Activated T-helper 17 cell treated with anti-CD3 and anti-CD28 coated beads, Interleukin-2, amount 50 U/mL, for 72 hours (primary cell): Measurements from ENCODE around the gene SPINK14. TPM values are rescaled to one million over a fixed set of nuclear protein-coding genes. Genes with fewer than 3 reads are reported as not detected.
A peak's percentile ranks its signal among the peaks of the same experiment; 100 is the strongest.

Experiments
- ATAC-seq: fragments of 150-1000 bp; cut with Tn5 transposase; replicated peaks from 2 replicates; pipeline ENCODE4 v1.10.0; 2021; ENCODE audit warnings: mild to moderate bottlenecking, moderate library complexity
- H3K27ac Mint-ChIP-seq: one replicate; pipeline ENCODE4 v1.8.0; 2022; ENCODE audit warnings: mixed read lengths
- H3K27me3 Mint-ChIP-seq: one replicate; pipeline ENCODE4 v1.8.0; 2022; ENCODE audit warnings: mixed read lengths
- H3K36me3 Mint-ChIP-seq: one replicate; pipeline ENCODE4 v1.8.0; 2022; ENCODE audit warnings: low read depth, mild to moderate bottlenecking, mixed read lengths
- H3K4me1 Mint-ChIP-seq: one replicate; pipeline ENCODE4 v1.8.0; 2022; ENCODE audit warnings: mixed read lengths
- H3K4me3 Mint-ChIP-seq: one replicate; pipeline ENCODE4 v1.8.0; 2022; ENCODE audit warnings: mild to moderate bottlenecking, mixed read lengths
- H3K9me3 Mint-ChIP-seq: one replicate; pipeline ENCODE4 v1.8.0; 2022; ENCODE audit warnings: mixed read lengths
- total RNA-seq, 2 donors: library from RNA; stranded (reverse); gene quantifications; one replicate each; pipeline ENCODE4 v1.2.3, GENCODE V29; 2022

Gene SPINK14
- total RNA-seq, 2 donors from 2014 or later = not detected

DNA sequence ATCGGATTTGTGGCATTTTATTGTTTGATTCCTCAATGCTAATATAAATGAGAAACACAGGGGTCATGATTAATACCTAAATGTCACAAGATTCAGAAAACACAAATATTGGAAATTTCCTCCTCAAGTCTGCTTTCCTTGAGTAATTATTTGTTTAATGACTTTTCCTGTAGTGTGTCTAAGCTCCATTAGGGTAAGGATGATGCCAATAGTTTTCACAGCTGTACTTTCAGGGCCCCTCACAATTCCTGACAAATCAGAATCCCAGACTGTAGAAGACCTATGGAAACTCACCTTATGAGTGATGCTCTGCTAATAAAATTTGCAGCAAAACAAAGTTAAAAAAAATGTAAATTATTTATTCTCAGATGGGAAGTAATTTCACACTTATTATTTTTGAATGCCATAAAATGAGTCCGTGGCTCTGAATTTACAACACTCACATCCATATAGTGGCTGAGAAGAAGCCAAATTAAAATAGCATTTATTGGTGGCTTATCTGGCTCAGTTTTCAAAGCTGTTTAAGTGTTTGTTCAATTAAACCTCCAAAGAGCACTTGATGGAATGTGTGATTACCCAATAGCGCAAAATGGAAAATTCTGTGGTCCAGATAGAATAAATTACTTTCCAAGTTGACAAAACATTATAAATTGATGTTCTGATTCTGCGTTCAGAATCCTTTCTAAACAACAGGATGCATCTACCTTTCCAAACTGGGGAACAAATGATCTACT lies 1.6 kb upstream of the SPINK14 start:
- ATAC-seq = no peak
- Mint-ChIP-seq H3K4me1 (no peaks in the 10 kb centered on the region), H3K27ac (no peak overlapping the region), H3K4me3 (no peak overlapping the region), H3K9me3 (no peaks in the 10 kb centered on the region), H3K36me3 (no peaks in the 10 kb centered on the region), H3K27me3 (peaks cover 5% of the 10 kb centered on the region)

DNA sequence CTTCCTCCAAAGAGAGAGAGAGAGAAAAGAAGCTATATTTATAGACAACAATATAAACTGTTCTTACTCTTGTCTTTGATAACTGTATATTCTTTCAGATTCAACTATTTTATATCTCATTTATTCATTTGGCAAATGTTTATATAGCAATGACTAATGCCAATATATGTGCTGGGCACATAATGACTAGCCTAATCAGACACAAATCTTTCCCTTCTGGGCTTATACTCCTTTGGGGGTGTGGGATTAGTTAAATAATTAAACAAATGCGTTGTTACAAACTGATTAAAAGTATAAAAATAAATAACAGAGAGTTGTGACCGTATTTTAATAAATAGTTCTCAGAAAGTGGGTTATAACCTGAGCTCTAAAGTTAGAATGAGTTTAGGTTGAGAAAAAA lies 4.0 kb downstream of the SPINK14 start:
- Mint-ChIP-seq H3K27me3 (peaks cover 13% of the 10 kb centered on the region), H3K27ac (no peak overlapping the region), H3K4me3 (no peak overlapping the region), H3K36me3 (no peaks in the 10 kb centered on the region), H3K4me1 (no peaks in the 10 kb centered on the region), H3K9me3 (no peaks in the 10 kb centered on the region)
- ATAC-seq = no peak

DNA sequence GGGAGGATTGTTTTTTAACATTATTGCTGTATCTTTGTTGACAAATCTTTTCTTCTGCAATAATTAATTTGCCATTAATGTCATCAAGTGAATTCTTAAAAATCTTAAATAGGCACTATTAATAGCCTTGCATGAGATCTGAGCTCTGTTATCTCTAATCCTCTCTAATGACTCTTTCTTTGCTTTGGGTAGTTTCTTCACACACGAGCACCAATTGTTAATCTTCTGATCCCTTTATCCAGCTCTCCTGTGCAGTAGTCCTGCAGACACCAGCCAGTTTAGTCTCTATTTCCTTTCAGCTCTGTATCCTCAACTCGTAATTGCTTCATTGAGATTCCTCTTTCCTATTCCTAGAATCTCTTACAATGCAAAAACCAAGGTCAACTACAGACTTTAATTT lies 8.1 kb downstream of the SPINK14 start:
- H3K4me1 Mint-ChIP-seq = no peaks in the 10 kb centered on the region
- no peaks in the 10 kb centered on the region for H3K9me3 Mint-ChIP-seq
- peaks cover 15% of the 10 kb centered on the region for H3K27me3 Mint-ChIP-seq
- ATAC-seq = no peak
- no peak overlapping the region for H3K27ac Mint-ChIP-seq
- no peak overlapping the region for H3K4me3 Mint-ChIP-seq
- H3K36me3 Mint-ChIP-seq = no peaks in the 10 kb centered on the region

DNA sequence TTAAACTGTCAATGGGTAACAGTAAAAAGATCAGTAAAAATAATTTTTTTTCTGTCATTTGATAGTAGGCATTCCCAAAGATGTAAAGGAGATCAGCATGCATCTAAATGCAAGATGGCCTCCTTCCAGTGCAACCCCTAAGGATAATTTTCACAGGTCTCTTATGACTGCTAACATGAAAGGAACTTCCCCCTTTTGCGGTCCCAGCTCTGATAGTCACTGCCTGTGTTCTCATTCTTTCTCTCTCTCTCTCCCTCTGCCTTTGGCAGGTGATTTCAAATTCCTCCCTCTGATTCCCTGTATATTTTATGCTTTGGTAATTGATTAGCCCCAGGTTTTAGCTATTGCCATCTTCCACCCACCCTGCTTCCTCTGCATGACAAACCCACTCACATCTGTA lies 8.9 kb downstream of the SPINK14 start:
- H3K4me3 Mint-ChIP-seq = no peak overlapping the region
- no peak for ATAC-seq
- H3K36me3 Mint-ChIP-seq = no peaks in the 10 kb centered on the region
- no peak overlapping the region for H3K27ac Mint-ChIP-seq
- peaks cover 15% of the 10 kb centered on the region for H3K27me3 Mint-ChIP-seq
- no peaks in the 10 kb centered on the region for H3K4me1 Mint-ChIP-seq
- no peaks in the 10 kb centered on the region for H3K9me3 Mint-ChIP-seq

DNA sequence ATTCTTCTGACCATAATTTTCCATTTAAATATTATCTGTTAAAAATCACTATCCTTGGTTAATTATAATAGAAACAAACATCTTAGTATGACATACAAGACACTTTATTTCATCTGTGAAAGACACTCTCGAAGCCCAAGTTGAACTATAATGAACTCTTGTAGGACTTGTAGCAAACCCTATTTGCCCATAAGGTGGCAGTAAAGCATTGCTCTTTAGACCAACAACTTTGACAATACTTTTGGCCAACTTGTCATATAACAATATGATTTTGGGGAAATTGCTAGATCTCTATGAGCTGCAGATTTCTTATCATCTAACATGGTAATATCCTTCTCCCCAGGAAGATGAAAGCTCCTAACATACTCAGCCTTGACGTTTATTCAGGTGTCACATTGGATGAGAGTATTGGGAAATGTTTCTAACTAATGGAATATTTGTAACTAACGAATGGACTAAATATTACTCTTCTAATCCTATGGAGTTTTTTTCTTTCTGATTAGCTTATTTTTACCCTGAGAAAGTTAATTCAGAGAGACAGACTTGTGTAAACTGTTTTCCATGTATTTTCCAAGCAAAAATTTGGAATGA lies 11.0 kb downstream of the SPINK14 start:
- Mint-ChIP-seq H3K9me3 (no peaks in the 10 kb centered on the region), H3K36me3 (no peaks in the 10 kb centered on the region), H3K4me3 (no peak overlapping the region), H3K4me1 (no peaks in the 10 kb centered on the region), H3K27ac (no peak overlapping the region), H3K27me3 (peaks cover 9% of the 10 kb centered on the region)
- peak; percentile 49 for ATAC-seq

DNA sequence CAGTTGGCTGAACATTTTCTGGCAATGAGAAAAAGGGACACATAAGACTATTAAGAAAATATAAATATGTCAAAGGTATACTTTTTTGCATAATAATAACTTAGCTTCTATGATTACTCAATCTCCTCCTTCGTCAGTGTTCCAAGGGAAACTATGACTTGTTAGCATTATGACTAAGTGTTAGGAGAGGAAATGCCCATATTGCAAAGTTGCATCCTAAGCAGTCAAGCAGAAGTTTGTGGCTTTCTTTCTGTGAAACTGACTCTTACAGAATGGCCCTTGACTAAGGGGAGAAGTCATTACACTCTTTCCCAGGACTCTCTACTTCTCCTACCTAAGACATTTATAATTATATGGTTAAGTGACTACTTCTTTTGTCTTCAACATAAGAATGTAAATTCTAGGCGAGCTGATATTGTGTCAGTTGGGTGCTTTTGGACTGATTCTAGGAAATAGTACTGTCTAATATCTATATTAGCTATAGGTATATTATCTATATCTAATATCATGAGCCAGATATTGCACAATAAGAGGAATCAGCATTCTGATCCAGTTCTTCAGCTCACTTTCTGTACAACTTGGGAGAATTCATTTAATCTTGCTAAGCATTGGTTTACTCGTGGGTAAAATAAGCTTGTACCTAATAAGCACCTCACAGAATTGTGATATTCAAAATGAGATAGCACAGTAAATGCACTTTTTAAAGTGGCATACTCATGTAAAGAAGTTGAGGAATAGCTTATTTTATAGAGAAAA lies 18.1 kb downstream of the SPINK14 start:
- peak; percentile 99 for ATAC-seq
- Mint-ChIP-seq H3K27me3 (peaks cover 6% of the 10 kb centered on the region), H3K27ac (peak overlapping the region; percentile 56), H3K36me3 (no peaks in the 10 kb centered on the region), H3K4me3 (peak overlapping the region; percentile 19), H3K9me3 (no peaks in the 10 kb centered on the region), H3K4me1 (no peaks in the 10 kb centered on the region)

DNA sequence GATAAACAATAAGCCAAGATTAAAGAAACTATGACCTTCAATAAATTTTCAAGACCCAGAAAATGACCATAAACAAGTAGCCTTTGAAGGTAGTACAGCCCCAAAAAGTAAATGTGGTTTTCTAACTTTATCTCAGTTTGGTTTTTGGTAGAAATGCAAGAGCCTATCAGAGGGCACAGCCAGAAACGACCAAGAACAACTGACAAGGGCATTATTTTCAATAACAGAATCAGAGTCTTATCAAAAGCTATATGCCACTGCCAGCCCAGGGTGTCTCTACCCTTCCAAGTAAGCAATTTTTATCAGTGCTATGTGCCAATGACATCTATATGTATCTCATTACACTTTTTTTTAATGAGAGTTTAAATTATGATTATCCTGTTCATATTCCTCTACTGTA lies 22.7 kb downstream of the SPINK14 start:
- no peak for ATAC-seq
- Mint-ChIP-seq H3K9me3 (no peaks in the 10 kb centered on the region), H3K4me1 (no peaks in the 10 kb centered on the region), H3K27me3 (peaks cover 6% of the 10 kb centered on the region), H3K27ac (no peak overlapping the region), H3K4me3 (no peak overlapping the region), H3K36me3 (no peaks in the 10 kb centered on the region)

DNA sequence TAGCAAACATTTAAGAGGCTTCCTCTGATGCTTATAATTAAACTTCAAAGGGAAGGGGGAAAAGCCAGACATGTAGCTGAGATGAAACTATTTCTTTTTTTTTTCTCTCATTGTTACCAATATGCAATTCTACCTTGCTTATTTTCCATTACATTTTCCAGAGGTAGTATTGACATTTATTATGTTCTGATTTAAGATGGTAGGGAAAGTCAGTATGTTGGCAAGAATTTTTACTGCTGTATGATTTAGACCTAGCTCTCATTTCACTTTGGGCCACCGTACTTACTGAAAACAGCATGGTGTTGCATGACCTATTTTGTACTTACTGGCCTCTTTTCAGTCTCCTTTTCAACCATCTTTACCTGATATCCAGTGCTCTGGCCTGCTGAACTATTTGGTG lies 24.9 kb downstream of the SPINK14 start:
- H3K36me3 Mint-ChIP-seq = no peaks in the 10 kb centered on the region

DNA sequence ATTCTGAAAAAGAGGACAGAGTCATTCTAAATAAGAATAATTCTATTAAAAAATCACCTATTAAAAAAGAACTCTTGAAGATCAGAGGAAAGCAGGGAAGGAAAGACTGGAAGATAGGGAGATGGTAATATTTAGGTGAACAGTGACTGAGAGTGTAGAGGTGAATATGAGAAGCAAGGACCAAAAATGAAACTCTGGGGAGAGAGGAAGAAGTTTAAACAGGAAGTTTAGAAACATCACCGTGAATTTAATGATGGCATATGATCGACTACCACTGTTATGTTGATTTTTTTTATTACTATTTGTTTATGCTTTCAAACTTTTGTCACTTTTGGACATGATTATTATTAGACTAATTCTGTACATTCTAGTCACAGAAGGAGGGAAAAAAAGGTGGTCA lies 32.8 kb downstream of the SPINK14 start:
- no peak for ATAC-seq
- Mint-ChIP-seq H3K36me3 (no peaks in the 10 kb centered on the region), H3K27ac (no peak overlapping the region), H3K27me3 (peaks cover 20% of the 10 kb centered on the region), H3K9me3 (no peaks in the 10 kb centered on the region), H3K4me1 (no peaks in the 10 kb centered on the region), H3K4me3 (no peak overlapping the region)

More for the DNA sequence above, 24.9 kb downstream of the SPINK14 start:
- H3K27ac Mint-ChIP-seq = no peak overlapping the region
- ATAC-seq = no peak
- no peaks in the 10 kb centered on the region for H3K9me3 Mint-ChIP-seq
- H3K4me3 Mint-ChIP-seq = no peak overlapping the region
- no peaks in the 10 kb centered on the region for H3K4me1 Mint-ChIP-seq
- peaks cover 5% of the 10 kb centered on the region for H3K27me3 Mint-ChIP-seq

DNA sequence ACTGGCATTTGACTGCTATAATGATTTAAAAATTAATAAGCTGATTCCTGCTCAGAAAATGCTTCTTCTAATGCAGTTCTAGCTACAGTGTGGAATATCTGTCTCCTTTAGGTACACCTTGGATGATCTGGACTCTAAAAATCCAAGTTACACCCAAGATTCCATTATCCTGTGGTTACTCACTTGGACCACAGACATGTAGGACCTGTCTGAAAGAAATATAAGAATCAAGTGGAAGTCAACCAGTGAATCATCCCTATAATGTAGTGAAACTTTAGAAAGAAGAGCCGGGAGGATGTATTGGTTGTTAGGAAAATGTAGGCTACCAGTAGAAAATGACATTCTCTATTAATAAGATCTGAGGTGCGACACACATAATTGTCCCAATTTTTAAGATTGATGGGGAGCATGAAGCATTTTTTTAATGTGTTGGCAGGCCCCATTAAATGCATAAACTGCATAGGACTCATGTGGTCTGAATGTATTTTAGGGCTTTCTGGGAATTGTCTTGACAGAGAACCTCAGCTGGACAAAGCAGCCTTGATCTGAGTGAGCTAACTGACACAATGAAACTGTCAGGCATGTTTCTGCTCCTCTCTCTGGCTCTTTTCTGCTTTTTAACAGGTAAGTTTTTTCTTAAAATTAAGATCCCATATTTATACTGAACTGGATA lies 34.3 kb downstream of the SPINK14 start, which contains the start of gene SPINK6:
SPINK6 (plus strand) TSS at position 512 of the 673 bp plus-strand sequence; CDS start at position 567, 55 bp downstream.
- Mint-ChIP-seq H3K4me1 (no peaks in the 10 kb centered on the region), H3K9me3 (no peaks in the 10 kb centered on the region), H3K27me3 (peaks cover 21% of the 10 kb centered on the region), H3K4me3 (no peak within 1 kb of the TSS), H3K27ac (no peak within 1 kb of the TSS), H3K36me3 (no peaks in the 10 kb centered on the region)
- ATAC-seq = no peak

DNA sequence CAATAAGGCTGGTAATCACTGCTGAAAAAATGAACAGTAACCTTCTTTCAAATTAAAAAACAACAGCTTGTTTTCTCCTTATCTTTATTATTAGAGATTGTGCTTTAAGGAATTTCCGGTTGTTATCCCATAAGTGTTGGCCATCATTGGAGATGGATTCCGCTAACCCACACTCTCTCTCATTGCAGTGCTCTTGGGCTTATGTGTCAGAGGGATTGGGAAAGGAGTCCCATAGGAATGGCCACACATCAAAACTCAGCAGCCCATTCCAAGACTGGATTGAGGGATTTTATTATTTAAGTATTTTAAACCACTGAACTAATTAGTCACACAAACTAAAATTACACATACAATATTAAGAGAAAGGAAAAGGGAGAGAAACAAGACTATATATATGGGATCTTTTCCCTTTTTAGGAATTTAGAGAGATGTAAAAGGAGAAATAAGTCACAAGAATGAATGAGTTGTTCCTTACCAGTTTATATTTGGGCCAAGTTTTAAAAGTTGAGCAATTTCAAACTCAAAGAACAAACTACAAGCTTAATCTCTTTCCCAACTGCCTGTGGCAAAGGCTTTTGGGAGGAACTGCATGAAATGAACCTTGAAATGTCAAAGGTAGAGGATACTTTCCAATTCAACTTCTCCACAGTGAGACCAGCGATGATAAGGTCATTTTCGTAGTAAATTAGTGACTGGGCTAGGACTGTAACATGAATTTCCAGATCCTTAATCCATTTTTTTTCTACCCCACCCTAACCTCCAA lies 36.9 kb downstream of the SPINK14 start:
- peaks cover 14% of the 10 kb centered on the region for H3K27me3 Mint-ChIP-seq
- no peak overlapping the region for H3K27ac Mint-ChIP-seq
- no peak overlapping the region for H3K4me3 Mint-ChIP-seq
- no peaks in the 10 kb centered on the region for H3K4me1 Mint-ChIP-seq
- H3K9me3 Mint-ChIP-seq = no peaks in the 10 kb centered on the region
- no peak for ATAC-seq
- no peaks in the 10 kb centered on the region for H3K36me3 Mint-ChIP-seq

DNA sequence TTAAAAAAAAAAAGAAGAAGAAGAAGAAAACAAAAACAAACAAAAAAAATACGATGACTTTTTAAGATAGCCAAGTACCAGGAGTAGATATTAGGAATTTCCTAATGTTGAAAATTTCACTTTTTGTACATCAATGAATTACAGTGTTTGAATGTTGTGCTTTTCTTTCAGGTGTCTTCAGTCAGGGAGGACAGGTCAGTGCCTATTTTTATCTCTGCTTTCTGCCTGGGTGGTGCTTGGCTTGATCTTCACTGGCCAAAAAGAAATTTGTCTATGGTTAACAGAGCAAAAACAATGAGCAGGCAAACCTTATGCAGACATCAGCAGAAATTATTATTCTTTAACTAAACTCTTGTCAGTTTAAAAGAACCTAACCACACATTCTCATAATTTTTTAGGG lies 37.5 kb downstream of the SPINK14 start:
- H3K27me3 Mint-ChIP-seq = peaks cover 14% of the 10 kb centered on the region

DNA sequence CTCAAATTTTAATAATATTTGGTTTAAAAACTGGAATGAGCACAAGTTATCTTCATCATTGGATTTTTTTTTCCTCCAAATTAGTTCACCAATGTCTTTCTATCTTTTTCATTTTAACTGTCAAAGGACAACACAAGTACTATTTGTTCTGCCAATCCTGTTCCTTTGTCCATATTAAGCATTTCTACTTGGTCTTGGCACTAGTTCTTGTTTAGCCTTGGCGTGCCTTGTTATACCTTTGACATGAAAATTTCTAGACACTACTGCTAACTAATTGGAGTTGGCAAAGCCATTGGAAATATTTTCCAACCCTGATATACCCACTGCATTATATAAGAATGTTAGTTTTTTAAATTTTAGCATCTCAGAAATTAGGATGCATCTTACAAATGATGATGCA lies 38.3 kb downstream of the SPINK14 start:
- no peaks in the 10 kb centered on the region for H3K36me3 Mint-ChIP-seq
- H3K4me3 Mint-ChIP-seq = no peak overlapping the region
- no peak for ATAC-seq
- H3K9me3 Mint-ChIP-seq = no peaks in the 10 kb centered on the region
- no peaks in the 10 kb centered on the region for H3K4me1 Mint-ChIP-seq
- H3K27me3 Mint-ChIP-seq = peaks cover 9% of the 10 kb centered on the region
- no peak overlapping the region for H3K27ac Mint-ChIP-seq

More for the DNA sequence above, 37.5 kb downstream of the SPINK14 start:
- ATAC-seq = no peak
- H3K4me3 Mint-ChIP-seq = no peak overlapping the region
- no peaks in the 10 kb centered on the region for H3K9me3 Mint-ChIP-seq
- H3K4me1 Mint-ChIP-seq = no peaks in the 10 kb centered on the region
- H3K36me3 Mint-ChIP-seq = no peaks in the 10 kb centered on the region
- no peak overlapping the region for H3K27ac Mint-ChIP-seq

DNA sequence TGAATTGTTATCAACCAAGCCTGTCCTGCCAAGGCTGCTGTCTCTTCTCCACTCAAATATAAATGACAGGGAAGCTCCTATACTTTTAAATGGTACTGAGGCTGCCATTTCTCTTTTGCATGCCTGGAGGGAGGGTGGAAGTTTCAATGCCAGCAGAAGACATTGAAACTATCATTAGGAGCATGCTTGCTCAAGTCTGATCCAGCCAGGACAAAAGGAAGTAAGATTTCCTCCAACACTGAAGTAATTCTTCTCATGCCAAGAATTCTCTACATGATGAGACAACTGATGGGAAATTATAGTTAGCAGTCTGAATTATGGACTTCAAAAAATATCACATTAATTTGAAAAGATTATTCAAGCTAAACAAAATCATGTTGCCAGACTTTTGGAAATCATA lies 39.9 kb downstream of the SPINK14 start:
- no peaks in the 10 kb centered on the region for H3K9me3 Mint-ChIP-seq

More for the DNA sequence above, 39.9 kb downstream of the SPINK14 start:
- Mint-ChIP-seq H3K4me1 (no peaks in the 10 kb centered on the region), H3K27me3 (peaks cover 11% of the 10 kb centered on the region), H3K36me3 (no peaks in the 10 kb centered on the region), H3K4me3 (no peak overlapping the region), H3K27ac (no peak overlapping the region)
- ATAC-seq = no peak
